Activated CD4-positive, alpha-beta T cell treated with anti-CD3 and anti-CD28 coated beads for 36 hours (primary cell): ENCODE results near the gene HADHB. TPM values are rescaled to one million over a fixed set of nuclear protein-coding genes. Genes with fewer than 3 reads are reported as not detected.
A peak's percentile ranks its signal among the peaks of the same experiment; 100 is the strongest.

Experiments used
- ATAC-seq: fragments of 200-7000 bp; cut with Tn5 transposase; one replicate; pipeline ENCODE4 v1.10.0; 2021; ENCODE audit warnings: mild to moderate bottlenecking, moderate library complexity
- CTCF ChIA-PET: fragments of 350-600 bp; sonication (Branson Sonifier 250); formaldehyde crosslinking; loops from one replicate; lab custom pipeline; 2021; ENCODE audit warnings: antibody characterized with exemption; lab: Charles Lee
- POLR2A ChIA-PET: fragments of 350-600 bp; sonication (Branson Sonifier 250); formaldehyde crosslinking; loops from one replicate; lab custom pipeline; 2021; ENCODE audit warnings: antibody characterized with exemption, inconsistent platforms; lab: Charles Lee
- DNase-seq: peaks from one replicate; pipeline ENCODE4 v3.0.0-alpha.2; 2020
- H3K27ac Mint-ChIP-seq: one replicate; pipeline ENCODE4 v1.8.0; 2021; ENCODE audit warnings: mixed read lengths
- H3K27me3 Mint-ChIP-seq: one replicate; pipeline ENCODE4 v1.8.0; 2021; ENCODE audit warnings: mixed read lengths
- H3K36me3 Mint-ChIP-seq: one replicate; pipeline ENCODE4 v1.8.0; 2021; ENCODE audit warnings: low read depth, mixed read lengths
- H3K4me1 Mint-ChIP-seq: one replicate; pipeline ENCODE4 v1.8.0; 2021; ENCODE audit warnings: mixed read lengths
- H3K4me3 Mint-ChIP-seq: one replicate; pipeline ENCODE4 v1.8.0; 2021; ENCODE audit warnings: mild to moderate bottlenecking, moderate library complexity, mixed read lengths
- H3K9me3 Mint-ChIP-seq: one replicate; pipeline ENCODE4 v1.8.0; 2021; ENCODE audit warnings: low read depth, mixed read lengths
- intact Hi-C, 2 experiments: fragments of 100-400 bp; cut with DNase I in 1 of 2; cut with micrococcal nuclease in 1 of 2; formaldehyde crosslinking; loops; one replicate each; pipeline versions ENCODE4 v1.14.2 to v1.15.1; 2022 to 2024; cut with DNase I, micrococcal nuclease
- total RNA-seq, 2 experiments: library from RNA; stranded (reverse); gene quantifications; one replicate each; pipeline ENCODE4 v1.2.3, GENCODE V29; 2021

HADHB gene
- total RNA-seq, 2 experiments from 2014 or later, result 71.4 to 73.4 TPM

- Mint-ChIP-seq H3K27ac (peak overlapping the region; percentile 52), H3K4me1 (peaks cover 17% of the 10 kb centered on the region), H3K36me3 (peaks cover 9% of the 10 kb centered on the region), H3K27me3 (no peaks in the 10 kb centered on the region), H3K9me3 (no peaks in the 10 kb centered on the region), H3K4me3 (no peak overlapping the region)
- ChIA-PET CTCF (interaction anchor here (0.6 kb wide), 1 partner anchor 685 kb away, joined by 3 read pairs; no protein-coding TSS in a partner anchor), POLR2A (no interaction called here)
- intact Hi-C loops, result no loop called here
- peak; percentile 19 for ATAC-seq
- DNase-seq, result no peak
These were observed 25.6 kb downstream of the HADHB start for GRCh38 chr2:26270373-26270772.

- Mint-ChIP-seq H3K4me3 (no peak overlapping the region), H3K27ac (no peak overlapping the region), H3K9me3 (no peaks in the 10 kb centered on the region), H3K36me3 (peaks cover 11% of the 10 kb centered on the region), H3K4me1 (peaks cover 17% of the 10 kb centered on the region), H3K27me3 (no peaks in the 10 kb centered on the region)
- ChIA-PET POLR2A (no interaction called here), CTCF (interaction anchor here (1.2 kb wide), 1 partner anchor 57 kb away, joined by 3 read pairs; no protein-coding TSS in a partner anchor)
- ATAC-seq (no peak), DNase-seq (no peak)
- intact Hi-C loops, result no loop called here
These were observed 28.8 kb downstream of the HADHB start for GRCh38 chr2:26273501-26273900.

- intact Hi-C loops, result no loop called here
- POLR2A ChIA-PET, result no interaction called here
- Mint-ChIP-seq H3K36me3 (peaks cover 13% of the 10 kb centered on the region), H3K27me3 (no peaks in the 10 kb centered on the region), H3K27ac (no peak overlapping the region), H3K4me3 (no peak overlapping the region), H3K9me3 (no peaks in the 10 kb centered on the region), H3K4me1 (peaks cover 17% of the 10 kb centered on the region)
- no peak for ATAC-seq
- CTCF ChIA-PET, result interaction anchor here (1.2 kb wide), 1 partner anchor 56 kb away, joined by 3 read pairs; no protein-coding TSS in a partner anchor
- DNase-seq, result no peak
These were observed 29.4 kb downstream of the HADHB start for GRCh38 chr2:26274058-26274613.

DNA sequence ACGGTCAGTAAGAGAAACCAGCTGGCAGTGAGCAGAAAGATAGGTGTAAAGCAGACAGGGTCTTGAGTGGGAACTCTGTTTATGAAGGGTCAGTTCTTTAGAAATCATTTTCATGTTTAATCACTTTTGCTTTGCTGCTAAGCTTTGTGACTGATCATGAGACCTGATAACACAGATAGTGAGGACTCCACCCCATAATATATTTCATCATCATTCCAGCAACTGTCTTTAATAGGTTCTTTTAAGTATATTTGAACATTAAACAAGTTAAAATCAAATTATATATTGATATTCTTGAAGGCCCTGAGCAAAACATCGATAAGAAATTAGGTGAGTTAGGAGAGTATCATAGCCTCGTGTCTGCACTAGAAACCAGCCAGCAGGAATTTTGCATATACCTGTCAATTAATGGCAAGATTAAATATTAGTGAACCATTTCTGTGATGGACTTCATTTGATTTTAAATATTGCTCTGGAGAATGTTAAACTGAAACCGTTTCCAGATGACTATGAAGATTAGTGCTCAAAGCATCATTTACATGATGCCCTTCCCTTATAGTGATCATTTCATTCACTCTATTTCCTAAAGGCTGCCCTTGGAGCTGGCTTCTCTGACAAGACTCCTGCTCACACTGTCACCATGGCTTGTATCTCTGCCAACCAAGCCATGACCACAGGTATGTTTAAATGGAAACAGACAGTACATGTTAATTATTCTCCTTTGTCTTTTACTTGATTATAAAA, 31.9 kb downstream of the HADHB start:
- CTCF ChIA-PET, result no interaction called here
- POLR2A ChIA-PET, result no interaction called here

DNA sequence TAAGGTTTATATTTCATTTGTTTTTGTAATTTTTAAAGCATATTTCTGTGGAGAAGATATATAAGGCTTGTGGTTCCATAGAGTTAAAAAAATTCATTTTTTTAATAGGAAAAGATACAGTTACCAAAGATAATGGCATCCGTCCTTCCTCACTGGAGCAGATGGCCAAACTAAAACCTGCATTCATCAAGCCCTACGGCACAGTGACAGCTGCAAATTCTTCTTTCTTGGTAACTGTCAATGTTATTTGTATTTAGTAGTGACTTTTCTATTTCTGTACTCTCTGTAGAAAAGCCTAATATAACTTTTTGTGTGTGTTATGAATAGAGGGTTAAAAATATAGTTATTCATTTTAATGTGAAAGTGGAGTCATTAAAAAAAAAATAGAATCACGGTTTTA, 35.1 kb downstream of the HADHB start:
- no peaks in the 10 kb centered on the region for H3K9me3 Mint-ChIP-seq
- intact Hi-C loops, result no loop called here
- ChIA-PET POLR2A (no interaction called here), CTCF (no interaction called here)
- H3K4me1 Mint-ChIP-seq, result no peaks in the 10 kb centered on the region
- DNase-seq (no peak), ATAC-seq (no peak)
- no peak overlapping the region for H3K4me3 Mint-ChIP-seq
- H3K27me3 Mint-ChIP-seq, result no peaks in the 10 kb centered on the region
- no peak overlapping the region for H3K27ac Mint-ChIP-seq
- peaks cover 30% of the 10 kb centered on the region for H3K36me3 Mint-ChIP-seq

More for the DNA sequence above, 31.9 kb downstream of the HADHB start:
- no peak for ATAC-seq
- intact Hi-C loops, result no loop called here
- Mint-ChIP-seq H3K27me3 (no peaks in the 10 kb centered on the region), H3K36me3 (peaks cover 25% of the 10 kb centered on the region), H3K9me3 (no peaks in the 10 kb centered on the region), H3K27ac (no peak overlapping the region), H3K4me1 (peaks cover 4% of the 10 kb centered on the region), H3K4me3 (no peak overlapping the region)
- no peak for DNase-seq

GRCh38 chr2:26281226-26281625, 36.5 kb downstream of the HADHB start:
- Mint-ChIP-seq H3K9me3 (no peaks in the 10 kb centered on the region), H3K27ac (no peak overlapping the region), H3K36me3 (peaks cover 35% of the 10 kb centered on the region), H3K4me3 (no peak overlapping the region), H3K4me1 (no peaks in the 10 kb centered on the region), H3K27me3 (no peaks in the 10 kb centered on the region)
- ChIA-PET POLR2A (no interaction called here), CTCF (no interaction called here)
- DNase-seq (no peak), ATAC-seq (no peak)
- intact Hi-C loops, result no loop called here

DNA sequence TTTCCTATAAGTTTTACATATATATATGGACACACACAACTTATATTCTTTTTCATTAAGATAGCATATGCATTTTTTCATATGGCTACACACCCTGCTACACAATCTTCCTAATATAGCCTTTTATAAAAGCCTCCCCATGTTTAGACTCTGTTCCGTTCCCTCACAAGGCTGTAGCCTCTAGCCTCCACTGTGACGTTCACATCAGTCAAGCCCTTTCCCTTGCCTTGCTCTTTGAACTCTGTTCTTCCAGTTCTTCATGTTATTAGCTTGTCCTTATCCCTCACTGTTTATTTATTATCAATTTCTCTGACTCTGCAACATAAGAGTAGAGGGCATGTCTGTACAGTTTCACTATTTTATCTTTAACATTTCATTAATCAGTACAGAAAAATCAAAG, 38.9 kb downstream of the HADHB start:
- H3K9me3 Mint-ChIP-seq, result no peaks in the 10 kb centered on the region
- ATAC-seq (no peak), DNase-seq (no peak)
- intact Hi-C loops, result no loop called here
- POLR2A ChIA-PET, result no interaction called here
- no peak overlapping the region for H3K4me3 Mint-ChIP-seq
- peaks cover 41% of the 10 kb centered on the region for H3K36me3 Mint-ChIP-seq
- H3K4me1 Mint-ChIP-seq, result no peaks in the 10 kb centered on the region
- CTCF ChIA-PET, result no interaction called here
- H3K27me3 Mint-ChIP-seq, result no peaks in the 10 kb centered on the region
- H3K27ac Mint-ChIP-seq, result no peak overlapping the region

DNA sequence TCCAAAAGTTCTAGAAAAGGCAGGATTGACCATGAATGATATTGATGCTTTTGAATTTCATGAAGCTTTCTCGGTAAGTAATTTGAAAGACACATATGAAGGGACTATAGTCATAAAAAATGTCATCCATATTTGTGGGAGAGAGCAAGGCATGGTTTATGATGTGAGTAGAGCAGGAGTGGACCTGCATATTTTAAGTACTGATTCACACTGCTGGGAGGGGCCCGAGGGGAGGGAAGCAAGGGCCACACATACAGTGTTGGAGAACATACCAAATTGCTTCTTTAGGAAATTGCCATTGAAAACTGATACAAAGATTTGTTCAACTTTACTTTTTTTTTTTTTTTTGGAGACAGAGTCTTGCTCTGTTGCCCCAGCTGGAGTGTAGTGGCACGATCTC, 39.4 kb downstream of the HADHB start:
- ChIA-PET POLR2A (no interaction called here), CTCF (interaction anchor here (1.1 kb wide), 1 partner anchor 9 kb away, joined by 3 read pairs; no protein-coding TSS in a partner anchor)

GRCh38 chr2:26285931-26286330, 41.2 kb downstream of the HADHB start:
- H3K4me1 Mint-ChIP-seq, result no peaks in the 10 kb centered on the region
- DNase-seq (no peak), ATAC-seq (no peak)
- intact Hi-C loops, result no loop called here
- H3K27ac Mint-ChIP-seq, result no peak overlapping the region
- ChIA-PET POLR2A (no interaction called here), CTCF (no interaction called here)
- H3K36me3 Mint-ChIP-seq, result peaks cover 39% of the 10 kb centered on the region
- H3K27me3 Mint-ChIP-seq, result no peaks in the 10 kb centered on the region
- H3K4me3 Mint-ChIP-seq, result no peak overlapping the region
- H3K9me3 Mint-ChIP-seq, result no peaks in the 10 kb centered on the region

More for the DNA sequence above, 39.4 kb downstream of the HADHB start:
- H3K36me3 Mint-ChIP-seq, result peaks cover 41% of the 10 kb centered on the region
- H3K9me3 Mint-ChIP-seq, result no peaks in the 10 kb centered on the region
- ATAC-seq (no peak), DNase-seq (no peak)
- H3K27ac Mint-ChIP-seq, result no peak overlapping the region
- intact Hi-C loops, result no loop called here
- no peaks in the 10 kb centered on the region for H3K4me1 Mint-ChIP-seq
- H3K27me3 Mint-ChIP-seq, result no peaks in the 10 kb centered on the region
- no peak overlapping the region for H3K4me3 Mint-ChIP-seq

DNA sequence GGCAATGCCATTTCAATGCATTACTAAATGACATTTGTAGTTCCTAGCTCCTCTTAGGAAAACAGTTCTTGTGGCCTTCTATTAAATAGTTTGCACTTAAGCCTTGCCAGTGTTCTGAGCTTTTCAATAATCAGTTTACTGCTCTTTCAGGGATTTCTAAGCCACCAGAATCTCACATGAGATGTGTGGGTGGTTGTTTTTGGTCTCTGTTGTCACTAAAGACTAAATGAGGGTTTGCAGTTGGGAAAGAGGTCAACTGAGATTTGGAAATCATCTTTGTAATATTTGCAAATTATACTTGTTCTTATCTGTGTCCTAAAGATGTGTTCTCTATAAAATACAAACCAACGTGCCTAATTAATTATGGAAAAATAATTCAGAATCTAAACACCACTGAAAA, 45.3 kb downstream of the HADHB start:
- H3K4me3 Mint-ChIP-seq, result no peak overlapping the region
- no peaks in the 10 kb centered on the region for H3K27me3 Mint-ChIP-seq
- H3K36me3 Mint-ChIP-seq, result peaks cover 20% of the 10 kb centered on the region
- no peak overlapping the region for H3K27ac Mint-ChIP-seq
- ATAC-seq, result no peak
- no peaks in the 10 kb centered on the region for H3K9me3 Mint-ChIP-seq
- H3K4me1 Mint-ChIP-seq, result peaks cover 5% of the 10 kb centered on the region
- POLR2A ChIA-PET, result no interaction called here
- intact Hi-C loops, result no loop called here
- DNase-seq, result no peak
- CTCF ChIA-PET, result interaction anchor here (1.5 kb wide), 1 partner anchor 15 kb away, joined by 4 read pairs; no protein-coding TSS in a partner anchor

GRCh38 chr2:26292646-26293045, 47.9 kb downstream of the HADHB start:
- POLR2A ChIA-PET, result interaction anchor here (0.6 kb wide), 1 partner anchor 14 kb away, joined by 3 read pairs; no protein-coding TSS in a partner anchor
- intact Hi-C loops, result no loop called here
- DNase-seq (no peak), ATAC-seq (no peak)
- Mint-ChIP-seq H3K36me3 (peaks cover 8% of the 10 kb centered on the region), H3K27me3 (no peaks in the 10 kb centered on the region), H3K4me1 (peaks cover 5% of the 10 kb centered on the region), H3K4me3 (no peak overlapping the region), H3K9me3 (no peaks in the 10 kb centered on the region), H3K27ac (peak overlapping the region; percentile 31)
- CTCF ChIA-PET, result no interaction called here

DNA sequence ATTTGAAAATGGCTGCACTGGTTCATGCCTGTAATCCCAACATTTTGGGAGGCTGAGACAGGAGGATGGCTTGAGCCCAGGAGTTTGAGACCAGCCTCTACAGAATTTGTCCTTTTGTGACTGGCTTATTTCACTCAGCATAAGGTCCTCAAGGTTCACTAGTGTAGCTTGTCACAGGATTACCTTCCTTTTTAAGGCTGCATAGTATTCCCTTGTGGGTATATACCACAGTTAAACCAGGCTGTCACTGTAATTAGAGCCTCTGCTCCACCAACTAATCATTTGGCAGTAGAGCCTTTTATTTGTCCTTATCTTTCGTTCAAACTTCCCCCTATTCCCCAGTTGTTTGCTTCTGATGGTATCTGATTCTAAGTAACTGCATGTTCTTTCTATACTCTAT, 50.8 kb downstream of the HADHB start:
- peaks cover 5% of the 10 kb centered on the region for H3K4me1 Mint-ChIP-seq
- ATAC-seq (no peak), DNase-seq (no peak)
- no peak overlapping the region for H3K27ac Mint-ChIP-seq
- no peaks in the 10 kb centered on the region for H3K27me3 Mint-ChIP-seq
- H3K36me3 Mint-ChIP-seq, result no peaks in the 10 kb centered on the region
- CTCF ChIA-PET, result no interaction called here
- H3K4me3 Mint-ChIP-seq, result no peak overlapping the region
- intact Hi-C loops, result loop anchor here in 1 of 2 experiments (5.0 kb wide), 1 partner anchor 37 kb away; no protein-coding TSS in a partner anchor
- H3K9me3 Mint-ChIP-seq, result no peaks in the 10 kb centered on the region
- POLR2A ChIA-PET, result no interaction called here
